B cell (primary cell): Measurements from ENCODE around the gene PTPRU. TPM values are rescaled to one million over a fixed set of nuclear protein-coding genes. Genes with fewer than 3 reads are reported as not detected.

Experiments
- ATAC-seq: fragments of 200-7000 bp; cut with Tn5 transposase; one replicate; pipeline ENCODE4 v1.10.0; 2021; ENCODE audit warnings: low read depth, mild to moderate bottlenecking, moderate number of reproducible peaks, moderate library complexity
- CTCF ChIA-PET: fragments of 350-600 bp; sonication (Branson Sonifier 250); formaldehyde crosslinking; loops from one replicate; lab custom pipeline; 2021; ENCODE audit warnings: antibody characterized with exemption, inconsistent platforms; lab: Charles Lee
- POLR2A ChIA-PET: fragments of 350-600 bp; sonication (Branson Sonifier 250); formaldehyde crosslinking; loops from one replicate; lab custom pipeline; 2021; ENCODE audit warnings: antibody characterized with exemption; lab: Charles Lee
- DNase-seq: peaks from one replicate; pipeline ENCODE4 v3.0.0; 2013
- H2AFZ ChIP-seq: 2 replicates; pipeline ENCODE4 v1.6.1; 2012; ENCODE audit warnings: mild to moderate bottlenecking, low read depth, low read length; ENCODE audit not compliant: insufficient read depth, poor library complexity, severe bottlenecking
- H3K27ac ChIP-seq, 2 donors: 1 replicate in 1 of 2; 2 replicates in 1 of 2; pipeline ENCODE4 v1.5.1; 2012 to 2013; ENCODE audit warnings: low read length in 2 of 2, mild to moderate bottlenecking in 2 of 2, moderate library complexity in 1 of 2
- H3K27me3 ChIP-seq, 4 experiments: fragments of 200-600 bp in 1 of 4; sonication (generic) in 1 of 4; replicated peaks in 1 of 4; 1 replicate in 2 of 4; 2 replicates in 2 of 4; pipeline versions ENCODE4 v1.6.1 to v1.7.0; 2013 to 2016; ENCODE audit warnings: low read length in 3 of 4, mild to moderate bottlenecking in 2 of 4, mixed read lengths in 1 of 4, moderate library complexity in 1 of 4; ENCODE audit not compliant: insufficient read depth in 4 of 4, control insufficient read depth in 3 of 4; ENCODE audit errors: control extremely low read depth in 1 of 4
- H3K36me3 ChIP-seq, 2 experiments: replicated peaks in 1 of 2; 1 replicate in 1 of 2; 2 replicates in 1 of 2; pipeline versions ENCODE4 v1.6.1 to v1.7.1; 2013; ENCODE audit warnings: low read length in 1 of 2; ENCODE audit not compliant: insufficient read depth in 2 of 2, control insufficient read depth in 1 of 2; ENCODE audit errors: control extremely low read depth in 1 of 2, extremely low read depth in 1 of 2
- H3K4me1 ChIP-seq, 2 donors: fragments of 200-600 bp in 1 of 2; sonication (generic) in 1 of 2; 1 replicate in 1 of 2; 2 replicates in 1 of 2; pipeline versions ENCODE4 v1.5.1 to v1.6.1; 2013 to 2017; ENCODE audit warnings: low read length in 2 of 2; ENCODE audit not compliant: control insufficient read depth in 2 of 2, insufficient read depth in 2 of 2
- H3K4me2 ChIP-seq: replicated peaks from 2 replicates; pipeline ENCODE3; 2012; ENCODE audit warnings: mild to moderate bottlenecking, low read depth, low read length; ENCODE audit not compliant: poor library complexity, severe bottlenecking
- H3K4me3 ChIP-seq, 5 experiments: fragments of 200-600 bp in 1 of 5; sonication (generic) in 1 of 5; 1 replicate in 3 of 5; 2 replicates in 2 of 5; pipeline versions ENCODE4 v1.5.1 to v1.7.0; 2011 to 2016; ENCODE audit warnings: low read length in 4 of 5, mild to moderate bottlenecking in 4 of 5, low read depth in 2 of 5, control low read depth in 1 of 5, moderate library complexity in 1 of 5; ENCODE audit not compliant: insufficient read depth in 1 of 5; ENCODE audit errors: control extremely low read depth in 1 of 5, extremely low read depth in 1 of 5
- H3K79me2 ChIP-seq: fragments of 200-600 bp; sonication (generic); one replicate; pipeline ENCODE4 v1.6.0; 2016; ENCODE audit warnings: low read length; ENCODE audit not compliant: control insufficient read depth, insufficient read depth
- H3K9ac ChIP-seq: fragments of 200-600 bp; sonication (generic); 2 replicates; pipeline ENCODE4 v1.6.1; 2017; ENCODE audit warnings: mild to moderate bottlenecking, low read length, moderate library complexity
- H3K9me3 ChIP-seq, 3 donors: one replicate each; pipeline versions ENCODE4 v1.6.1 to v1.7.1; 2013; ENCODE audit warnings: low read length in 2 of 3; ENCODE audit not compliant: control insufficient read depth in 2 of 3, insufficient read depth in 1 of 3; ENCODE audit errors: control extremely low read depth in 1 of 3
- H4K20me1 ChIP-seq: 2 replicates; pipeline ENCODE4 v1.6.0; 2012; ENCODE audit warnings: mild to moderate bottlenecking, low read length; ENCODE audit not compliant: insufficient read depth, control insufficient read depth, poor library complexity, severe bottlenecking
- H3K27ac Mint-ChIP-seq: one replicate; pipeline ENCODE4 v1.8.0; 2021; ENCODE audit warnings: mixed read lengths
- H3K27me3 Mint-ChIP-seq: one replicate; pipeline ENCODE4 v1.8.0; 2021; ENCODE audit warnings: mixed read lengths
- H3K4me1 Mint-ChIP-seq: one replicate; pipeline ENCODE4 v1.8.0; 2021; ENCODE audit warnings: mixed read lengths
- H3K4me3 Mint-ChIP-seq: one replicate; pipeline ENCODE4 v1.8.0; 2021; ENCODE audit warnings: mixed read lengths
- H3K9me3 Mint-ChIP-seq: one replicate; pipeline ENCODE4 v1.8.0; 2022; ENCODE audit warnings: mixed read lengths; ENCODE audit not compliant: insufficient read depth
- CTCF ChIP-seq: fragments of 200-600 bp; IDR thresholded peaks from one replicate; pipeline ENCODE4 v1.8.0; 2022; ENCODE audit warnings: antibody characterized with exemption, mild to moderate bottlenecking
- EZH2 ChIP-seq: IDR thresholded peaks from 2 replicates; pipeline ENCODE4 v1.6.1; 2012; ENCODE audit warnings: borderline replicate concordance, low read depth, mild to moderate bottlenecking, moderate library complexity, low read length; ENCODE audit not compliant: insufficient read depth, poor library complexity, severe bottlenecking
- WGBS: methylation state at CpG from one replicate; pipeline ENCODE4 v1.1.5; 2013; ENCODE audit warnings: missing lambda C conversion rate; ENCODE audit not compliant: insufficient coverage; 5-methylcytosine and 5-hydroxymethylcytosine counted together
- intact Hi-C: fragments of 100-400 bp; cut with micrococcal nuclease; formaldehyde crosslinking; loops from one replicate; pipeline ENCODE4 v1.10.0; 2022
- polyA plus RNA-seq: library from polyadenylated mRNA; depleted of rRNA; stranded (reverse); fragments of >200 nt; gene quantifications from 2 replicates; pipeline ENCODE4 v1.2.3, GENCODE V29; 2012
- total RNA-seq, 2 donors: library from RNA; stranded (reverse); fragments of 120-200 nt in 1 of 2; gene quantifications; 1 replicate in 1 of 2; 2 replicates in 1 of 2; pipeline versions ENCODE4 v1.2.3 to v1.2.4, GENCODE V29; 2013 to 2022

Gene PTPRU
- total and polyA plus RNA-seq, 2 donors (not counting 1 experiment from before 2014, with no cell fraction given), result 0.10 to 0.25 TPM

- Histone ChIP-seq H3K9me3 (no peaks in the 10 kb centered on the region), H3K9ac (no peak overlapping the region), H3K4me2 (no peak overlapping the region), H4K20me1 (no peaks in the 10 kb centered on the region), H2AFZ (no peak overlapping the region), H3K27ac (no peak overlapping the region), H3K79me2 (no peaks in the 10 kb centered on the region), H3K27me3 (no peaks in the 10 kb centered on the region), H3K4me3 (no peak overlapping the region), H3K36me3 (peaks cover 0 to 20% of the 10 kb centered on the region in 2 experiments), H3K4me1 (peaks cover 10 to 13% of the 10 kb centered on the region in 2 donors)
- WGBS, result 67% methylated on average over 1 of the region's 4 CpGs
- ATAC-seq, result no peak
- intact Hi-C loops, result no loop called here
- Mint-ChIP-seq H3K27me3 (no peaks in the 10 kb centered on the region), H3K27ac (no peak overlapping the region), H3K4me3 (no peak overlapping the region), H3K9me3 (no peaks in the 10 kb centered on the region), H3K4me1 (peaks cover 19% of the 10 kb centered on the region)
- POLR2A ChIA-PET, result no interaction called here
- CTCF ChIA-PET, result interaction anchor here (0.6 to 1.5 kb wide), 2 partner anchors 331 to 1821 kb away, joined by 3 read pairs; no protein-coding TSS in a partner anchor
- DNase-seq, result no peak
- TF ChIP-seq EZH2 (no peak), CTCF (no peak)
Measured at GRCh38 chr1:29208442-29208841, 27.9 kb upstream of the PTPRU start.

GRCh38 chr1:29209173-29209572, 27.1 kb upstream of the PTPRU start:
- Histone ChIP-seq H3K79me2 (no peaks in the 10 kb centered on the region), H3K9me3 (no peaks in the 10 kb centered on the region), H3K27me3 (no peaks in the 10 kb centered on the region), H3K36me3 (peaks cover 0 to 26% of the 10 kb centered on the region in 2 experiments), H4K20me1 (no peaks in the 10 kb centered on the region), H3K9ac (no peak overlapping the region), H3K4me3 (no peak overlapping the region), H3K4me2 (no peak overlapping the region), H3K27ac (no peak overlapping the region), H3K4me1 (peaks cover 10 to 13% of the 10 kb centered on the region in 2 donors), H2AFZ (no peak overlapping the region)
- POLR2A ChIA-PET, result no interaction called here
- DNase-seq (no peak), ATAC-seq (no peak)
- no peaks in the 10 kb centered on the region for H3K9me3 Mint-ChIP-seq
- no peak for TF ChIP-seq CTCF
- peak overlapping the region; percentile 1 for H3K27ac Mint-ChIP-seq
- no peak overlapping the region for H3K4me3 Mint-ChIP-seq
- WGBS, result 96% methylated on average over 5 of the region's 5 CpGs
- CTCF ChIA-PET, result interaction anchor here (1.5 kb wide), 1 partner anchor 332 kb away, joined by 3 read pairs; no protein-coding TSS in a partner anchor
- H3K27me3 Mint-ChIP-seq, result no peaks in the 10 kb centered on the region
- intact Hi-C loops, result no loop called here
- H3K4me1 Mint-ChIP-seq, result peaks cover 19% of the 10 kb centered on the region
